Renal pelvis (tissue), 4 donors: ENCODE data around the gene CAPNS1. TPM values are rescaled to one million over a fixed set of nuclear protein-coding genes. Genes with fewer than 3 reads are reported as not detected.
"Not testable (repeated sequence)": the region's sequence is repeated elsewhere in the genome, so short reads cannot be mapped to it uniquely, and the experiment has no call there.

ENCODE experiments used
- DNase-seq: peaks from one replicate; pipeline ENCODE4 v3.0.0-alpha.2; 2013
- polyA plus RNA-seq, 3 donors: library from polyadenylated mRNA; unstranded; fragments of 120-200 nt; gene quantifications; one replicate each; pipeline ENCODE4 v1.2.1, GENCODE V29; 2013; ENCODE audit not compliant: insufficient read length in 3 of 3

Gene CAPNS1
- polyA plus RNA-seq, 3 donors = 562 to 644 (median 592) TPM

- no peak for DNase-seq
Observed at GRCh38 chr19:36142046-36142445, 2.2 kb downstream of the CAPNS1 start.

GRCh38 chr19:36142496-36142895 is 2.6 kb downstream of the CAPNS1 start:
- DNase-seq = no peak

GRCh38 chr19:36144624-36145023 is 4.8 kb downstream of the CAPNS1 start:
- no peak for DNase-seq

GRCh38 chr19:36149673-36150406 is 10.0 kb downstream of the CAPNS1 start:
- DNase-seq = no peak

GRCh38 chr19:36150586-36150985 is 10.7 kb downstream of the CAPNS1 start:
- no peak for DNase-seq

- peak; percentile 66 for DNase-seq
Observed at GRCh38 chr19:36151144-36152018, 11.5 kb downstream of the CAPNS1 start.

GRCh38 chr19:36152019-36152351 is 12.1 kb downstream of the CAPNS1 start:
- DNase-seq = no peak

GRCh38 chr19:36152352-36153091 is 12.7 kb downstream of the CAPNS1 start, which contains the start of gene COX7A1:
Gene COX7A1, minus strand, starts transcription at chr19:36152447. Its CDS starts 40 bp downstream, at chr19:36152407.
- DNase-seq = peak; percentile 49

- DNase-seq = no peak
Observed at GRCh38 chr19:36153126-36153525, 13.3 kb downstream of the CAPNS1 start.

- no peak for DNase-seq
Observed at GRCh38 chr19:36160821-36161596, 21.1 kb downstream of the CAPNS1 start.

GRCh38 chr19:36163813-36164212 is 23.9 kb downstream of the CAPNS1 start:
- no peak for DNase-seq

GRCh38 chr19:36169084-36169760 is 29.4 kb downstream of the CAPNS1 start:
- DNase-seq = peak; percentile 77

- no peak for DNase-seq
Observed at GRCh38 chr19:36172852-36173251, 33.0 kb downstream of the CAPNS1 start.

GRCh38 chr19:36173846-36174245 is 34.0 kb downstream of the CAPNS1 start:
- DNase-seq = not testable (repeated sequence)

- not testable (repeated sequence) for DNase-seq
Observed at GRCh38 chr19:36179077-36179476, 39.2 kb downstream of the CAPNS1 start.

GRCh38 chr19:36182612-36183244 is 42.9 kb downstream of the CAPNS1 start:
- no peak for DNase-seq

GRCh38 chr19:36183245-36183628 is 43.4 kb downstream of the CAPNS1 start:
- DNase-seq = no peak

GRCh38 chr19:36186722-36187121 is 46.9 kb downstream of the CAPNS1 start:
- DNase-seq = not testable (repeated sequence)

- no peak for DNase-seq
Observed at GRCh38 chr19:36196249-36196648, 56.4 kb downstream of the CAPNS1 start.

GRCh38 chr19:36198119-36198518 is 58.3 kb downstream of the CAPNS1 start:
- no peak for DNase-seq
